Vagina (tissue), 2 donors: ENCODE data around the gene SPINT2.

Experiments
- POLR2A ChIP-seq, 2 donors: fragments of 450-650 bp; IDR thresholded peaks; one replicate each; pipeline ENCODE4 v1.6.1; 2017; ENCODE audit warnings: antibody characterized with exemption in 2 of 2, mild to moderate bottlenecking in 2 of 2, moderate library complexity in 2 of 2
- TF ChIP-seq, protein P1 (sequence below), 3 experiments: fragments of 450-650 bp in 2 of 3; fragments of 200-600 bp in 1 of 3; sonication (generic) in 1 of 3; IDR thresholded peaks; one replicate each; pipeline ENCODE4 v1.5.1; 2017 to 2019; ENCODE audit warnings: antibody characterized with exemption in 3 of 3, mild to moderate bottlenecking in 2 of 3, moderate library complexity in 2 of 3

GRCh38 chr19:38274739-38275138 lies 10.4 kb downstream of the SPINT2 start:
- TF ChIP-seq, protein P1, sequence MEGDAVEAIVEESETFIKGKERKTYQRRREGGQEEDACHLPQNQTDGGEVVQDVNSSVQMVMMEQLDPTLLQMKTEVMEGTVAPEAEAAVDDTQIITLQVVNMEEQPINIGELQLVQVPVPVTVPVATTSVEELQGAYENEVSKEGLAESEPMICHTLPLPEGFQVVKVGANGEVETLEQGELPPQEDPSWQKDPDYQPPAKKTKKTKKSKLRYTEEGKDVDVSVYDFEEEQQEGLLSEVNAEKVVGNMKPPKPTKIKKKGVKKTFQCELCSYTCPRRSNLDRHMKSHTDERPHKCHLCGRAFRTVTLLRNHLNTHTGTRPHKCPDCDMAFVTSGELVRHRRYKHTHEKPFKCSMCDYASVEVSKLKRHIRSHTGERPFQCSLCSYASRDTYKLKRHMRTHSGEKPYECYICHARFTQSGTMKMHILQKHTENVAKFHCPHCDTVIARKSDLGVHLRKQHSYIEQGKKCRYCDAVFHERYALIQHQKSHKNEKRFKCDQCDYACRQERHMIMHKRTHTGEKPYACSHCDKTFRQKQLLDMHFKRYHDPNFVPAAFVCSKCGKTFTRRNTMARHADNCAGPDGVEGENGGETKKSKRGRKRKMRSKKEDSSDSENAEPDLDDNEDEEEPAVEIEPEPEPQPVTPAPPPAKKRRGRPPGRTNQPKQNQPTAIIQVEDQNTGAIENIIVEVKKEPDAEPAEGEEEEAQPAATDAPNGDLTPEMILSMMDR (IDR thresholded peaks at IDR 0.05): no peak
- TF ChIP-seq POLR2A (IDR thresholded peaks at IDR 0.05): no peak
